Stomach (tissue), 9 donors: Measurements from ENCODE around the gene CHST11. TPM values are rescaled to one million over a fixed set of nuclear protein-coding genes. Genes with fewer than 3 reads are reported as not detected.

ENCODE experiments used
- DNase-seq, 2 donors: peaks; one replicate each; pipeline versions ENCODE4 v3.0.0 to v3.0.0-alpha.2; 2013 to 2019
- H3K27ac ChIP-seq, 5 donors: fragments of 200-600 bp in 4 of 5; sonication (generic) in 4 of 5; one replicate each; pipeline ENCODE4 v1.5.1; 2013 to 2019; ENCODE audit warnings: mild to moderate bottlenecking in 1 of 5, moderate library complexity in 1 of 5
- H3K27me3 ChIP-seq, 3 donors: fragments of 200-600 bp; sonication (generic); one replicate each; pipeline ENCODE4 v1.5.1; 2017 to 2019; ENCODE audit warnings: mixed run types in 1 of 3
- H3K36me3 ChIP-seq, 4 donors: fragments of 200-600 bp; sonication (generic); 1 replicate in 3 of 4; 2 replicates in 1 of 4; pipeline ENCODE4 v1.5.1; 2016 to 2019
- H3K4me1 ChIP-seq, 4 donors: fragments of 200-600 bp; sonication (generic); one replicate each; pipeline ENCODE4 v1.5.1; 2016 to 2019
- H3K4me3 ChIP-seq, 4 donors: fragments of 200-600 bp; sonication (generic) in 3 of 4; one replicate each; pipeline ENCODE4 v1.5.1; 2016 to 2019; ENCODE audit warnings: mild to moderate bottlenecking in 1 of 4
- H3K9me3 ChIP-seq, 4 donors: fragments of 200-600 bp; sonication (generic); one replicate each; pipeline ENCODE4 v1.5.1; 2016 to 2019
- EP300 ChIP-seq: sonication (generic); formaldehyde crosslinking; IDR thresholded peaks from one replicate; pipeline ENCODE4 v1.6.1; 2017; ENCODE audit warnings: antibody characterized with exemption
- POLR2A ChIP-seq, 4 donors: fragments of 450-650 bp; IDR thresholded peaks; one replicate each; pipeline ENCODE4 v1.6.1; 2016; ENCODE audit warnings: antibody characterized with exemption in 4 of 4, control low read depth in 2 of 4, mild to moderate bottlenecking in 1 of 4, moderate library complexity in 1 of 4
- POLR2AphosphoS5 ChIP-seq, 3 donors: sonication (generic); formaldehyde crosslinking; IDR thresholded peaks; one replicate each; pipeline ENCODE4 v1.6.1; 2016; ENCODE audit warnings: antibody characterized with exemption in 3 of 3
- WGBS, 5 donors: extraction: QIAGEN DNeasy Blood & Tissue Kit in 3 of 5; methylation state at CpG; one replicate each; pipeline versions ENCODE4 v1.1.5 to v1.1.7; 2013 to 2018; 5-methylcytosine and 5-hydroxymethylcytosine counted together
- intact Hi-C: fragments of 100-400 bp; cut with DNase I; formaldehyde crosslinking; loops from one replicate; pipeline ENCODE4 v1.15.1; 2023; ENCODE audit warnings: low total_unique reads
- polyA plus RNA-seq, 3 donors: library from polyadenylated mRNA; stranded (reverse); fragments of 200-250 nt; gene quantifications; one replicate each; pipeline ENCODE4 v1.2.3, GENCODE V29; 2013
- total RNA-seq, 5 donors: library from RNA; depleted of rRNA; stranded (reverse); fragments of >200 nt; gene quantifications; one replicate each; pipeline versions ENCODE4 v1.1.0 to v1.2.3, GENCODE V29; 2014 to 2016
- TF ChIP-seq, protein P1 (sequence below), 7 experiments: fragments of 450-650 bp in 4 of 7; fragments of 200-600 bp in 3 of 7; sonication (generic) in 3 of 7; IDR thresholded peaks; one replicate each; pipeline ENCODE4 v1.5.1; 2016 to 2019; ENCODE audit warnings: antibody characterized with exemption in 7 of 7, control low read depth in 2 of 7, mild to moderate bottlenecking in 1 of 7
- donor health status: healthy with polysubstance abuse.
- donor health status: Bipolar disorder and iron deficiency.
- donor health status: healthy.

Gene CHST11
- total and polyA plus RNA-seq, 8 donors, result 2.3 to 192 (median 18.6) TPM

DNA sequence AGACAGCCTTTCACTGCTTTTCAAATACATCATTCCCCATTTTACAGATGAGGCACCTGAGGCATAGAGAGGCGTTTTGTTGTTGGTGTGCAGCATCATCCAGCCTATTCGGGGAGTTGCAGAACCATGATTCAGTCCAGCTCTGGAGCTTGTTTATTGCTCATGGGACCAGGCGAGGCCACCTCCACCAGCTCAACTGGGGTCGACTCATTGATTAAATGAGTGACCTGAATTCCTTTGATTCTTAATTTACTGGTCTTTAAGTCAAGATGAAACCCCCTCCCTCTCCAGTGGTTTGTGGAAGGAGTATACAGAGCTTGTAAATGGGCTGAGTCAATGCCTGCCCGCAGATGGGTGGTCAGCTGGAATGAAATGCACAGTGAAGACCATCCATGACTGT lies 161.9 kb downstream of the CHST11 start:
- WGBS, 5 donors, result 80 to 90% (median 87%) methylated on average over 5 of the region's 5 CpGs
- intact Hi-C loops, result no loop called here
- Histone ChIP-seq H3K36me3 (no peaks in the 10 kb centered on the region), H3K4me3 (no peak overlapping the region), H3K27ac (no peak overlapping the region), H3K9me3 (no peaks in the 10 kb centered on the region), H3K4me1 (peaks cover 0 to 36% (median 20%) of the 10 kb centered on the region in 4 donors), H3K27me3 (no peaks in the 10 kb centered on the region)
- DNase-seq, result no peak
- TF ChIP-seq, protein P1, sequence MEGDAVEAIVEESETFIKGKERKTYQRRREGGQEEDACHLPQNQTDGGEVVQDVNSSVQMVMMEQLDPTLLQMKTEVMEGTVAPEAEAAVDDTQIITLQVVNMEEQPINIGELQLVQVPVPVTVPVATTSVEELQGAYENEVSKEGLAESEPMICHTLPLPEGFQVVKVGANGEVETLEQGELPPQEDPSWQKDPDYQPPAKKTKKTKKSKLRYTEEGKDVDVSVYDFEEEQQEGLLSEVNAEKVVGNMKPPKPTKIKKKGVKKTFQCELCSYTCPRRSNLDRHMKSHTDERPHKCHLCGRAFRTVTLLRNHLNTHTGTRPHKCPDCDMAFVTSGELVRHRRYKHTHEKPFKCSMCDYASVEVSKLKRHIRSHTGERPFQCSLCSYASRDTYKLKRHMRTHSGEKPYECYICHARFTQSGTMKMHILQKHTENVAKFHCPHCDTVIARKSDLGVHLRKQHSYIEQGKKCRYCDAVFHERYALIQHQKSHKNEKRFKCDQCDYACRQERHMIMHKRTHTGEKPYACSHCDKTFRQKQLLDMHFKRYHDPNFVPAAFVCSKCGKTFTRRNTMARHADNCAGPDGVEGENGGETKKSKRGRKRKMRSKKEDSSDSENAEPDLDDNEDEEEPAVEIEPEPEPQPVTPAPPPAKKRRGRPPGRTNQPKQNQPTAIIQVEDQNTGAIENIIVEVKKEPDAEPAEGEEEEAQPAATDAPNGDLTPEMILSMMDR (IDR thresholded peaks at IDR 0.05), result no peak
- TF ChIP-seq POLR2A (IDR thresholded peaks at IDR 0.05) (no peak), EP300 (no peak), POLR2AphosphoS5 (IDR thresholded peaks at IDR 0.05) (no peak)

DNA sequence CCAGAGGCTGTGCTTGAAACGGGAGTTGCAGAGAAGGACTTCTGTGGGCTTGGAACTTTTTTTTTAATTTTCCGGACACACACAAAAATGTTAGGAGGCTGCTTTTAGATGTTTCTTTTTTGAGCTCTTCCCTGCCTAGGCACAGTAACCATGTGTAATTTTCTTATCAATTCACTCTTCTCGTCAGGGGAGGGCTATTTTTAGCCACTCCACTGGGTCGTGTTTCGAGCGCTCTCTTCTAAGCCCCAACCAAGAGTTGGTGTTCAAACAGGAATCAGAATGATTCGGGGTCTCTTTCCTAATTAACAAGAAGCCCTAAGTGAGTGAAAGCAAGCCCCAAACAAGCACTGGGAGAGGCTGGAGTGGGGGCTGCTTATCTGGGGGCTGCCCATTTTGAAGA lies 162.6 kb downstream of the CHST11 start:
- H3K36me3 ChIP-seq, result no peaks in the 10 kb centered on the region
- TF ChIP-seq POLR2A (IDR thresholded peaks at IDR 0.05) (no peak), POLR2AphosphoS5 (IDR thresholded peaks at IDR 0.05) (no peak), EP300 (no peak)
- TF ChIP-seq, protein P1 (IDR thresholded peaks at IDR 0.05), result no peak
- H3K4me1 ChIP-seq, result peaks cover 0 to 34% (median 18%) of the 10 kb centered on the region in 4 donors
- no peak overlapping the region for H3K4me3 ChIP-seq
- H3K9me3 ChIP-seq, result no peaks in the 10 kb centered on the region
- DNase-seq, result no peak
- intact Hi-C loops, result no loop called here
- 81 to 93% (median 86%) methylated on average over 7 of the region's 7 CpGs for WGBS, 5 donors
- no peak overlapping the region for H3K27ac ChIP-seq
- H3K27me3 ChIP-seq, result no peaks in the 10 kb centered on the region

DNA sequence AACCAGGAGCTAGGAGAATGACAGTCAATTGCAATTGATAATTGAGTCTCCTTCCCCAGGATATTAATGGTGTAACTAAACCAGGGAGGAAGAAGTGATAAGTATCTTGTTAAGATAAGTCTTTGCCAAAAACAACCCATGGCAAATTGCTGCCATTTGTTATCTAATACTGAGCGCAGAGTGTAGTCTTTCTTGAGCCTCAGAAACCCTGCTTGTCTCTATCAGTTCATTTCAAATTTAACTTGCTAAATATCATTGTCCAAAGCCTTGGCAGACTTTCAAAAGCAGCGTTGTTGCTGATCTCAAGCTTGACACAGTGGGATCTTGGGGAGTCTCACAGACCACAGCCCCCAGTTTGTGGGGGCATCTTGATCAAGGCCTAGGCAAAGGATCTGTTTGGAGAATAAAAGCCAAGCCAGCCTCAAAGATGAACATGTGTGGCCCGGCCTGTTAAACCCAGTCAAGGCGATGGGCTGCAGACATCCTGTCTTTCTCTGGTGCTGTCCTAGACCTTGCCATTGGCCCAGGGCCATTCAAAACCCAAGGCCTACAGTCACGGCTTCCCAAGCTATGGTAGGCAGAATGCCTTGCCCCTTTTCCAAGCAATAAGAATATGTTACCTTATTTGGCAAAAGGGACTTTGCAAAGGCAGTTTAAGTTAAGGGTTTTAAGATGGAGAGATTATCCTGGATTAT lies 164.2 kb downstream of the CHST11 start:
- H3K4me3 ChIP-seq, result no peak overlapping the region
- intact Hi-C loops, result no loop called here
- peaks cover 0 to 29% (median 10%) of the 10 kb centered on the region in 4 donors for H3K4me1 ChIP-seq
- 53 to 68% (median 62%) methylated on average over 5 of the region's 5 CpGs for WGBS, 5 donors
- no peak for DNase-seq
- no peak overlapping the region for H3K27ac ChIP-seq
- TF ChIP-seq, protein P1 (IDR thresholded peaks at IDR 0.05), result no peak
- TF ChIP-seq EP300, result no peak
- TF ChIP-seq POLR2A (IDR thresholded peaks at IDR 0.05), result no peak
- no peak for TF ChIP-seq POLR2AphosphoS5 (IDR thresholded peaks at IDR 0.05)
- H3K27me3 ChIP-seq, result no peaks in the 10 kb centered on the region
- no peaks in the 10 kb centered on the region for H3K36me3 ChIP-seq
- H3K9me3 ChIP-seq, result no peaks in the 10 kb centered on the region

DNA sequence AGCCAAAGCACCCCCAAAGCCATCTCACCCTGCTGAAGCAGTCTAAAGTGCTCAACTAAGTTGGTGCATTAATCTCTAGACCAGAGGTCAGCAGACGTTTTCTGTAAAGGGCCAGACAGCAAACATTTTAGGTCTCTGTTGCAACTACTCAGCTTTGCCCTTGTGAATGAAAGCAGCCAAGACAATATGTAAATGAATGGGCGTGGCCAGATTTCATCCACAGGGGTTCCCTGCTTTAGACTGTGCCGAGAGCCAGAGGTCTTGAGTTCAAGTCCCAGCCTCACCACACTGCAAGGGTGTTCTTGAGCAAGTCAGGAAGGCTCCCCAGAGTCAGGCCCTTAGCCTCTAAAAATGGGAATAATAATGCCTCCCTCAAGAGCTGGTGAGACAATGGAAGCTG lies 166.2 kb downstream of the CHST11 start:
- TF ChIP-seq POLR2A (IDR thresholded peaks at IDR 0.05), result no peak
- no peak for TF ChIP-seq EP300
- TF ChIP-seq, protein P1 (IDR thresholded peaks at IDR 0.05), result no peak
- H3K27me3 ChIP-seq, result no peaks in the 10 kb centered on the region
- H3K36me3 ChIP-seq, result no peaks in the 10 kb centered on the region
- H3K4me1 ChIP-seq, result peaks cover 0 to 28% (median 5%) of the 10 kb centered on the region in 4 donors
- no peak for DNase-seq
- H3K4me3 ChIP-seq, result no peak overlapping the region
- WGBS, 5 donors, result 44 to 55% (median 50%) methylated on average over 3 of the region's 3 CpGs
- no peaks in the 10 kb centered on the region for H3K9me3 ChIP-seq
- H3K27ac ChIP-seq, result no peak overlapping the region
- intact Hi-C loops, result no loop called here
